SK-N-SH (cell line): ENCODE data around the gene MUSK. TPM values are rescaled to one million over a fixed set of nuclear protein-coding genes. Genes with fewer than 3 reads are reported as not detected.

Experiments used
- CTCF ChIA-PET: fragments of 300-600, 350-600 bp; formaldehyde crosslinking; extraction: SDS; loops from one replicate; lab custom pipeline; 2021; lab: Yijun Ruan, JAX
- POLR2A ChIA-PET: fragments of 350-600 bp; sonication (Branson Sonifier 250); formaldehyde crosslinking; extraction: SDS; loops from one replicate; lab custom pipeline; 2020; ENCODE audit warnings: antibody characterized with exemption, inconsistent platforms; lab: Yijun Ruan, JAX
- DNase-seq: peaks from one replicate; pipeline ENCODE4 v3.0.0; 2012
- H2AFZ ChIP-seq: fragments of 200-600 bp; sonication (generic); 2 replicates; pipeline ENCODE4 v1.8.1; 2016; ENCODE audit warnings: antibody characterized with exemption, mild to moderate bottlenecking, low read depth
- H3F3A ChIP-seq: fragments of 200-600 bp; sonication (generic); replicated peaks from 2 replicates; pipeline ENCODE3; 2016; ENCODE audit warnings: antibody characterized with exemption, mild to moderate bottlenecking; ENCODE audit not compliant: insufficient read depth
- H3K27ac ChIP-seq, 2 experiments: fragments of 200-500 bp in 1 of 2; fragments of 200-600 bp in 1 of 2; sonication (Bioruptor generic) in 1 of 2; sonication (generic), shearing (Covaris generic) in 1 of 2; 2 replicates each; pipeline versions ENCODE4 v1.5.1 to v1.6.1; 2014 to 2016; ENCODE audit warnings: low read depth in 2 of 2, inconsistent platforms in 1 of 2, low read length in 1 of 2, mild to moderate bottlenecking in 1 of 2, mixed read lengths in 1 of 2
- H3K27me3 ChIP-seq: fragments of 200-600 bp; sonication (generic), shearing (Covaris generic); 2 replicates; pipeline ENCODE4 v1.6.1; 2016; ENCODE audit warnings: mixed run types; ENCODE audit not compliant: insufficient read depth
- H3K36me3 ChIP-seq, 2 experiments: fragments of 200-500 bp in 1 of 2; fragments of 200-600 bp in 1 of 2; sonication (Bioruptor generic) in 1 of 2; sonication (generic) in 1 of 2; replicated peaks in 1 of 2; 2 replicates each; pipeline versions ENCODE3 to v1.5.1; 2014 to 2016; ENCODE audit warnings: low read length in 1 of 2, mild to moderate bottlenecking in 1 of 2; ENCODE audit not compliant: insufficient read depth in 2 of 2, control insufficient read depth in 1 of 2
- H3K4me1 ChIP-seq, 2 experiments: fragments of 200-500 bp in 1 of 2; fragments of 200-600 bp in 1 of 2; sonication (Bioruptor generic) in 1 of 2; sonication (generic), shearing (Covaris generic) in 1 of 2; 2 replicates each; pipeline versions ENCODE4 v1.5.1 to v1.6.1; 2014 to 2016; ENCODE audit warnings: low read depth in 1 of 2, low read length in 1 of 2, mixed run types in 1 of 2; ENCODE audit not compliant: insufficient read depth in 2 of 2, control insufficient read depth in 1 of 2
- H3K4me2 ChIP-seq: fragments of 200-600 bp; sonication (generic), shearing (Covaris generic); 2 replicates; pipeline ENCODE4 v1.6.1; 2017; ENCODE audit warnings: mixed run types
- H3K4me3 ChIP-seq, 2 experiments: fragments of 200-500 bp in 1 of 2; fragments of 200-600 bp in 1 of 2; sonication (Bioruptor generic) in 1 of 2; sonication (generic), shearing (Covaris generic) in 1 of 2; 2 replicates each; pipeline versions ENCODE4 v1.5.1 to v1.8.1; 2014 to 2016; ENCODE audit warnings: low read depth in 2 of 2, inconsistent platforms in 1 of 2, low read length in 1 of 2, mild to moderate bottlenecking in 1 of 2, mixed read lengths in 1 of 2, moderate library complexity in 1 of 2
- H3K79me2 ChIP-seq: fragments of 200-600 bp; sonication (generic); 2 replicates; pipeline ENCODE4 v1.8.1; 2017; ENCODE audit warnings: mild to moderate bottlenecking; ENCODE audit not compliant: insufficient read depth
- H3K9ac ChIP-seq: fragments of 200-600 bp; sonication (generic); 2 replicates; pipeline ENCODE4 v1.6.1; 2017; ENCODE audit warnings: mixed run types
- H3K9me2 ChIP-seq: fragments of 200-600 bp; sonication (generic); 2 replicates; pipeline ENCODE4 v1.6.1; 2017; ENCODE audit warnings: mixed run types
- H3K9me3 ChIP-seq: fragments of 200-600 bp; sonication (generic); 2 replicates; pipeline ENCODE4 v1.6.1; 2017; ENCODE audit warnings: mixed run types, mild to moderate bottlenecking, moderate library complexity
- H4K20me1 ChIP-seq: fragments of 200-600 bp; sonication (generic); 2 replicates; pipeline ENCODE4 v1.6.1; 2017; ENCODE audit warnings: mild to moderate bottlenecking, mixed run types; ENCODE audit not compliant: insufficient read depth
- CHD2 ChIP-seq: fragments of 150-350 bp; IDR thresholded peaks from 2 replicates; pipeline ENCODE4 v1.6.1; 2018; ENCODE audit warnings: low read length; ENCODE audit not compliant: partially characterized antibody
- EP300 ChIP-seq, 2 experiments: IDR thresholded peaks; 2 replicates each; pipeline versions ENCODE4 v1.4.0 to v1.6.1; 2012; ENCODE audit warnings: borderline replicate concordance in 1 of 2, low read depth in 1 of 2, low read length in 1 of 2
- EZH2phosphoT487 ChIP-seq: fragments of 200-600 bp; sonication (generic); IDR thresholded peaks from 2 replicates; pipeline ENCODE4 v1.6.1; 2017; ENCODE audit warnings: low read depth, mixed run types, mild to moderate bottlenecking, antibody characterized with exemption, moderate library complexity, borderline replicate concordance
- FOSL2 ChIP-seq: IDR thresholded peaks from 2 replicates; pipeline ENCODE4 v1.4.0; 2012; ENCODE audit warnings: low read depth, mild to moderate bottlenecking, moderate library complexity, borderline replicate concordance
- FOXJ3 ChIP-seq: sonication (generic); formaldehyde crosslinking; IDR thresholded peaks from 2 replicates; pipeline ENCODE4 v1.5.1; 2020; ENCODE audit warnings: mild to moderate bottlenecking, missing genetic modification reagents
- FOXM1 ChIP-seq: IDR thresholded peaks from 2 replicates; pipeline ENCODE4 v1.4.0; 2012; ENCODE audit warnings: low read depth, mild to moderate bottlenecking
- GABPA ChIP-seq: IDR thresholded peaks from 2 replicates; pipeline ENCODE4 v1.4.0; 2012; ENCODE audit warnings: low read depth, mild to moderate bottlenecking
- GATA2 ChIP-seq: sonication (generic); formaldehyde crosslinking; IDR thresholded peaks from 2 replicates; pipeline ENCODE4 v1.5.0; 2020; ENCODE audit warnings: mild to moderate bottlenecking, missing genetic modification reagents
- JUND ChIP-seq: IDR thresholded peaks from 2 replicates; pipeline ENCODE4 v1.4.0; 2012
- MAX ChIP-seq: IDR thresholded peaks from 2 replicates; pipeline ENCODE4 v1.4.0; 2012; ENCODE audit warnings: low read depth
- MEF2A ChIP-seq: IDR thresholded peaks from 2 replicates; pipeline ENCODE4 v1.4.0; 2012; ENCODE audit warnings: low read depth, borderline replicate concordance
- NFIC ChIP-seq: IDR thresholded peaks from 2 replicates; pipeline ENCODE4 v1.4.0; 2012; ENCODE audit warnings: borderline replicate concordance
- PBX3 ChIP-seq: IDR thresholded peaks from 2 replicates; pipeline ENCODE4; 2012
- POLR2AphosphoS5 ChIP-seq: IDR thresholded peaks from 2 replicates; pipeline ENCODE4 v1.6.1; 2012; ENCODE audit warnings: low read depth, low read length
- RFX5 ChIP-seq: IDR thresholded peaks from 2 replicates; pipeline ENCODE4 v1.6.1; 2012; ENCODE audit warnings: mild to moderate bottlenecking, improper control_type of control experiment, low read length
- RXRA ChIP-seq: IDR thresholded peaks from 2 replicates; pipeline ENCODE4 v1.4.0; 2012; ENCODE audit warnings: low read depth, mild to moderate bottlenecking, borderline replicate concordance
- SMC3 ChIP-seq: IDR thresholded peaks from 2 replicates; pipeline ENCODE4 v1.6.1; 2012; ENCODE audit warnings: low read depth, low read length, improper control_type of control experiment
- TAF1 ChIP-seq: IDR thresholded peaks from 2 replicates; pipeline ENCODE4 v1.6.1; 2012; ENCODE audit warnings: low read depth, mild to moderate bottlenecking, low read length, moderate library complexity, borderline replicate concordance
- TCF12 ChIP-seq: IDR thresholded peaks from 2 replicates; pipeline ENCODE4 v1.4.0; 2012
- YY1 ChIP-seq: IDR thresholded peaks from 2 replicates; pipeline ENCODE4 v1.4.0; 2012; ENCODE audit warnings: low read depth, mild to moderate bottlenecking
- WGBS: methylation state at CpG from one replicate; pipeline ENCODE4 v1.1.6; 2017; ENCODE audit warnings: low lambda C conversion rate; 5-methylcytosine and 5-hydroxymethylcytosine counted together
- polyA plus RNA-seq, 3 experiments: library from polyadenylated mRNA; depleted of rRNA; stranded (reverse); fragments of >200 nt; gene quantifications; 2 replicates each; pipeline ENCODE4 v1.2.3, GENCODE V29; 2012

The MUSK gene
- polyA plus RNA-seq, 1 of the 3 experiments (the other 2 are of a cell fraction) = not detected

- no peak overlapping the region for H3K4me3 ChIP-seq
- H4K20me1 ChIP-seq = no peaks in the 10 kb centered on the region
- ChIA-PET CTCF (no interaction called here), POLR2A (no interaction called here)
- H2AFZ ChIP-seq = no peak overlapping the region
- no peaks in the 10 kb centered on the region for H3K79me2 ChIP-seq
- 95% methylated on average over 21 of the region's 21 CpGs for WGBS
- DNase-seq = no peak
- H3F3A ChIP-seq = peaks cover under 1% of the 10 kb centered on the region
- no peaks in the 10 kb centered on the region for H3K9me2 ChIP-seq
- no peak overlapping the region for H3K4me2 ChIP-seq
- no peaks in the 10 kb centered on the region for H3K36me3 ChIP-seq
- no peak overlapping the region for H3K9ac ChIP-seq
- no peak for TF ChIP-seq TAF1
- no peak for TF ChIP-seq GABPA
- no peak for TF ChIP-seq POLR2AphosphoS5
- no peak for TF ChIP-seq FOXM1
- TF ChIP-seq CHD2 = no peak
- no peak for TF ChIP-seq YY1
- no peak for TF ChIP-seq JUND
- H3K9me3 ChIP-seq = no peaks in the 10 kb centered on the region
- H3K27me3 ChIP-seq = no peaks in the 10 kb centered on the region
- H3K27ac ChIP-seq = no peak overlapping the region
- peaks cover 0 to 13% of the 10 kb centered on the region in 2 experiments; a peak in 2 of 4 replicates for H3K4me1 ChIP-seq
Observed at GRCh38 chr9:110830495-110830894, 161.9 kb downstream of the MUSK start.

DNA sequence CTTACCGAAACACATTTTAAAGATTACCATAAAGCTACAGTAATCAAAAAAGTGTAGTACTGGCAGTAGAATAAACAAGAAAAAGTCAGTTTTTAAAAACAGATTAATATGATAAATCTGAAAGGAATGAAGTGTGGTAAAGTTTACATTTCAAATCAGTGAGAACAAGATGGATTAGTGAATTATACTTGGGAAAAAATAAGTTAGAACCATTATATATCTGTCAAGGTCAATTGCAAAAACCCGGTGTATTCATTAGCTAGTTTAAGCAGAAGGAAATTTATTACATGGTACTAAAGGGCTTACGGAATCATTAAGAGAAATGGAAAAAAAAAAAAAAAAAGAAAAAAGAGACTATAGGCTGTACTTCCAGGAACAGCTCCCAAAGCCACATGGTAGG, 164.3 kb downstream of the MUSK start:
- no peaks in the 10 kb centered on the region for H3K36me3 ChIP-seq
- no peaks in the 10 kb centered on the region for H3K79me2 ChIP-seq
- no peaks in the 10 kb centered on the region for H4K20me1 ChIP-seq
- no peaks in the 10 kb centered on the region for H3K27me3 ChIP-seq
- POLR2A ChIA-PET = no interaction called here
- WGBS = 67% methylated on average over 3 of the region's 3 CpGs
- CTCF ChIA-PET = no interaction called here
- H3K9ac ChIP-seq = no peak overlapping the region
- H2AFZ ChIP-seq = peak overlapping the region; percentile 30; the same call in 1 of the 2 replicates
- H3K9me3 ChIP-seq = no peaks in the 10 kb centered on the region
- H3K27ac ChIP-seq = no peak overlapping the region
- no peak overlapping the region for H3K4me3 ChIP-seq
- no peaks in the 10 kb centered on the region for H3K9me2 ChIP-seq
- DNase-seq = no peak
- TF ChIP-seq FOXJ3 (CRISPR knock-in tag) (no peak), NFIC (peak; percentile 15; the same call in 1 of the 2 replicates), RFX5 (no peak), EP300 (IDR thresholded peaks at IDR 0.05; ENCODE audit: borderline replicate concordance in 1 of 2, low read depth in 1 of 2, low read length in 1 of 2) (0 out of 4 replicates have a peak, but pooled peaks of 1 of the 2 experiments have one; percentile 28), TCF12 (peak; percentile 43), PBX3 (peak; percentile 71), JUND (0 out of 2 replicates have a peak, but pooled peaks have one; percentile 24)
- H3K4me1 ChIP-seq = peaks cover 0 to 16% of the 10 kb centered on the region in 2 experiments; a peak in 2 of 4 replicates
- no peak overlapping the region for H3K4me2 ChIP-seq
- H3F3A ChIP-seq = peaks cover 5% of the 10 kb centered on the region

DNA sequence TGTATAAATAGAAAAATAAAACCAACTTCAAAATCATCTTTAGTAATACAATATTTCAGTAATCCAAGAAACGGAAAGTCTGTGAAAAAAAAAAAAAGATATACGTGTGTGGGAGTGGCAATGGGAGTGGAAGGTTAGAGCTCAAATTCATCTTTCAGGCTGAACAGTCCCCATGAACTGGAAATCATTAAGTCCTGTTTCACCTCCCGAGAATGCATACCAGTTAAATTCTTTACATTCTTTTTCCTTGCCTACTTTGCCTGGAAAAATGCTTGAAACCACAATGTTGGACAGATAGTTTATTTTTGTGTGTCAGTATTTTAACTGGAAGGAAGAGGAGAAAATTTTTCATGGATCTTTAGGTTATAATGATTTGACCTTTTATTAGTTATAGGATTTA, 166.8 kb downstream of the MUSK start:
- Histone ChIP-seq H3K27me3 (no peaks in the 10 kb centered on the region), H4K20me1 (no peaks in the 10 kb centered on the region), H2AFZ (peak overlapping the region; percentile 63; the same call in 1 of the 2 replicates), H3K36me3 (no peaks in the 10 kb centered on the region), H3F3A (peaks cover 5% of the 10 kb centered on the region), H3K9ac (no peak overlapping the region), H3K4me2 (no peak overlapping the region), H3K4me3 (no peak overlapping the region), H3K9me3 (no peaks in the 10 kb centered on the region), H3K27ac (peak overlapping the region; percentile 53 to 67; a peak in 3 of 4 replicates), H3K9me2 (no peaks in the 10 kb centered on the region), H3K4me1 (peaks cover 0 to 16% of the 10 kb centered on the region in 2 experiments; a peak in 2 of 4 replicates), H3K79me2 (no peaks in the 10 kb centered on the region)
- DNase-seq = no peak
- ChIA-PET CTCF (interaction anchor here (0.7 to 0.9 kb wide), 2 partner anchors 23 to 233 kb away, joined by 3 read pairs; no protein-coding TSS in a partner anchor), POLR2A (no interaction called here)
- WGBS = 5% methylated on average over 3 of the region's 3 CpGs
- peak; percentile 41; the same call in 1 of the 2 replicates for TF ChIP-seq POLR2AphosphoS5
- TF ChIP-seq PBX3 = peak; percentile 68
- TF ChIP-seq MEF2A = peak; percentile 32; the same call in 1 of the 2 replicates
- TF ChIP-seq FOXJ3 (CRISPR knock-in tag) = no peak
- peak; percentile 93 for TF ChIP-seq TCF12
- peak; percentile 66; the same call in 1 of the 2 replicates for TF ChIP-seq FOSL2
- TF ChIP-seq JUND = peak; percentile 70
- TF ChIP-seq EZH2phosphoT487 = no peak
- no peak for TF ChIP-seq MAX
- TF ChIP-seq GATA2 (CRISPR knock-in tag) = no peak
- TF ChIP-seq RXRA = peak; percentile 43; the same call in 1 of the 2 replicates
- peak; percentile 63; the same call in 1 of the 2 replicates for TF ChIP-seq NFIC
- TF ChIP-seq FOXM1 = peak; percentile 43; the same call in 1 of the 2 replicates
- no peak for TF ChIP-seq SMC3
- no peak for TF ChIP-seq YY1
- TF ChIP-seq CHD2 = no peak
- TF ChIP-seq RFX5 = no peak
